K562 (cell line): ENCODE measurements around the gene MAD1L1. TPM values are rescaled to one million over a fixed set of nuclear protein-coding genes. Genes with fewer than 3 reads are reported as not detected.

Experiments used
- ATAC-seq: fragments of 200-7000 bp; cut with Tn5 transposase; 3 replicates; pipeline ENCODE4 v1.9.1; 2020; ENCODE audit warnings: moderate library complexity
- BruUV-seq: library from RNA; stranded (reverse); fragments of 400-500 nt; replicated peaks from 2 replicates; lab custom pipeline; 2021; lab: Mats Ljungman, UMichigan
- CTCF ChIA-PET: fragments of 300-600 bp; formaldehyde crosslinking; extraction: SDS; loops from one replicate; lab custom pipeline; 2021; ENCODE audit warnings: low intra/inter-chr PET ratio; lab: Yijun Ruan, JAX
- POLR2A ChIA-PET: fragments of 300-600, 350-650 bp; sonication (Branson Sonifier 250); formaldehyde crosslinking; extraction: SDS; loops from one replicate; lab custom pipeline; 2021; ENCODE audit warnings: antibody characterized with exemption, inconsistent platforms; lab: Yijun Ruan, JAX
- DNase-seq, 4 experiments: peaks; one replicate each; pipeline versions ENCODE4 v3.0.0 to v3.0.0-alpha.2; 2011 to 2018; ENCODE audit warnings: low spot score in 3 of 4, mixed read lengths in 3 of 4; ENCODE audit errors: extremely low read depth in 1 of 4
- FAIRE-seq: peaks from 2 replicates; lab custom pipeline; 2011; peaks lifted over from hg19 to GRCh38; lab: Jason Lieb, UNC
- H2AFZ ChIP-seq: 2 replicates; pipeline ENCODE4 v1.6.0; 2011; ENCODE audit warnings: low read depth, low read length, control low read depth, inconsistent platforms
- H3K27ac ChIP-seq: fragments of 200-600 bp; 3 replicates; pipeline ENCODE4 v1.8.0; 2011; ENCODE audit warnings: low read depth, mild to moderate bottlenecking, control low read depth, inconsistent platforms, low read length, moderate library complexity, mixed read lengths; ENCODE audit errors: extremely low read depth
- H3K27me3 ChIP-seq, 2 experiments: fragments of 300-600 bp in 1 of 2; 2 replicates in 1 of 2; 3 replicates in 1 of 2; pipeline versions ENCODE4 v1.6.0 to v1.8.0; 2011; ENCODE audit warnings: inconsistent platforms in 2 of 2, low read length in 2 of 2, mild to moderate bottlenecking in 1 of 2, mixed read lengths in 1 of 2, moderate library complexity in 1 of 2; ENCODE audit not compliant: control insufficient read depth in 2 of 2, insufficient read depth in 2 of 2
- H3K36me3 ChIP-seq: fragments of 300-600 bp; 3 replicates; pipeline ENCODE4 v1.8.0; 2011; ENCODE audit warnings: mild to moderate bottlenecking, low read length, inconsistent platforms; ENCODE audit not compliant: control insufficient read depth, insufficient read depth
- H3K4me1 ChIP-seq, 2 experiments: fragments of 200-600 bp in 1 of 2; replicated peaks in 1 of 2; 2 replicates in 1 of 2; 3 replicates in 1 of 2; pipeline versions ENCODE4 v1.5.1 to v1.8.0; 2011; ENCODE audit warnings: inconsistent platforms in 2 of 2, low read length in 2 of 2, mild to moderate bottlenecking in 1 of 2, mixed read lengths in 1 of 2, moderate library complexity in 1 of 2; ENCODE audit not compliant: control insufficient read depth in 2 of 2, insufficient read depth in 2 of 2
- H3K4me2 ChIP-seq: 2 replicates; pipeline ENCODE4 v1.6.1; 2011; ENCODE audit warnings: low read length, control low read depth, inconsistent platforms, mixed read lengths; ENCODE audit not compliant: insufficient read depth
- H3K4me3 ChIP-seq: fragments of 200-600 bp; sonication (generic), shearing (Covaris generic); 2 replicates; pipeline ENCODE4 v1.5.1; 2016; ENCODE audit warnings: control low read depth, inconsistent platforms
- H3K79me2 ChIP-seq: fragments of 200-600 bp; 3 replicates; pipeline ENCODE4 v1.8.0; 2011; ENCODE audit warnings: low read length, inconsistent platforms; ENCODE audit not compliant: control insufficient read depth, insufficient read depth
- H3K9ac ChIP-seq, 2 experiments: 2 replicates each; pipeline versions ENCODE4 v1.6.0 to v1.6.1; 2011; ENCODE audit warnings: low read depth in 2 of 2, low read length in 2 of 2, control low read depth in 1 of 2, inconsistent platforms in 1 of 2, mild to moderate bottlenecking in 1 of 2, mixed read lengths in 1 of 2; ENCODE audit not compliant: insufficient read depth in 1 of 2
- H3K9me1 ChIP-seq: one replicate; pipeline ENCODE4 v1.6.0; 2011; ENCODE audit warnings: inconsistent platforms, mild to moderate bottlenecking, low read length, moderate library complexity; ENCODE audit not compliant: control insufficient read depth, insufficient read depth
- H3K9me3 ChIP-seq: replicated peaks from 2 replicates; pipeline ENCODE4 v1.5.1; 2011; ENCODE audit warnings: low read depth, low read length, inconsistent platforms; ENCODE audit not compliant: control insufficient read depth, insufficient read depth
- H4K20me1 ChIP-seq: replicated peaks from 2 replicates; pipeline ENCODE4 v1.6.1; 2011; ENCODE audit warnings: low read length, inconsistent platforms, mixed read lengths; ENCODE audit not compliant: control insufficient read depth, insufficient read depth
- CHCHD3 ChIP-seq: fragments of 250-450 bp; sonication (Bioruptor Pico); IDR thresholded peaks from 2 replicates; pipeline ENCODE4 v2.1.2; 2022; ENCODE audit warnings: mild to moderate bottlenecking
- HNRNPLL ChIP-seq: fragments of 200-400 bp; formaldehyde crosslinking; IDR thresholded peaks from 2 replicates; pipeline ENCODE4 v1.6.1; 2017; ENCODE audit warnings: low read length, low read depth, mild to moderate bottlenecking; ENCODE audit not compliant: poor library complexity, severe bottlenecking
- JUNB ChIP-seq: fragments of 450-650 bp; formaldehyde crosslinking; conservative IDR thresholded peaks from 2 replicates; pipeline ENCODE4 v1.4.0; 2020; ENCODE audit warnings: mild to moderate bottlenecking
- MAFG ChIP-seq: fragments of 450-650 bp; conservative IDR thresholded peaks from 2 replicates; pipeline ENCODE4 v1.6.1; 2016; ENCODE audit warnings: missing genetic modification characterization, missing compliant biosample characterization
- NEUROD1 ChIP-seq: fragments of 150-350 bp; IDR thresholded peaks from 2 replicates; pipeline ENCODE4 v1.6.1; 2014; ENCODE audit warnings: borderline replicate concordance, low read length, low read depth; ENCODE audit not compliant: partially characterized antibody
- TAF9B ChIP-seq: fragments of 450-650 bp; IDR thresholded peaks from 2 replicates; pipeline ENCODE4 v1.6.1; 2018; ENCODE audit warnings: mild to moderate bottlenecking; ENCODE audit not compliant: partially characterized antibody
- VEZF1 ChIP-seq: fragments of 200-800 bp; sonication (Bioruptor generic); IDR thresholded peaks from 2 replicates; pipeline ENCODE4 v1.6.1; 2017; ENCODE audit warnings: missing genetic modification characterization, missing compliant biosample characterization
- ZNF785 ChIP-seq: fragments of 250-450 bp; sonication (Bioruptor Pico); IDR thresholded peaks from 2 replicates; pipeline ENCODE4 v1.4.0; 2020; ENCODE audit warnings: mild to moderate bottlenecking
- WGBS: fragments of 100-300 bp; shearing (Covaris generic); methylation state at CpG from one replicate; pipeline ENCODE4 v1.1.6; 2016; ENCODE audit warnings: low coverage, mixed read lengths; ENCODE audit not compliant: insufficient coverage; ENCODE audit errors: missing lambda C conversion rate; 5-methylcytosine and 5-hydroxymethylcytosine counted together
- in situ Hi-C: fragments of 300-500 bp; cut with MboI; formaldehyde crosslinking; loops from 4 replicates; pipeline ENCODE4 v1.15.0; 2018; ENCODE audit warnings: inconsistent platforms, mixed read lengths
- intact Hi-C: fragments of 100-400 bp; cut with micrococcal nuclease; formaldehyde crosslinking; loops from 2 replicates; pipeline ENCODE4 v1.14.2; 2022
- polyA plus RNA-seq, 8 experiments: library from polyadenylated mRNA; depleted of rRNA in 4 of 8; stranded (reverse) in 5 of 8; unstranded in 3 of 8; fragments of >200 nt; fragmentation: Nextera tagmentation in 2 of 8; fragmentation: Illumina TruSeq in 1 of 8; extraction: Ambion mirVana in 2 of 8; extraction: Trizol in 1 of 8; gene quantifications; 2 replicates each; pipeline versions ENCODE4 v1.2.1 to v1.2.3, GENCODE V29; 2011 to 2014; ENCODE audit warnings: inconsistent platforms in 1 of 8, missing spikeins in 1 of 8
- total RNA-seq, 7 experiments: library from RNA; depleted of rRNA in 6 of 7; stranded (reverse); fragments of >200 nt in 6 of 7; fragmentation: Illumina TruSeq in 2 of 7; extraction: Trizol in 2 of 7; gene quantifications; 2 replicates each; pipeline versions ENCODE4 v1.2.1 to v1.2.3, GENCODE V29; 2011 to 2021; ENCODE audit warnings: low replicate concordance in 1 of 7
- TF ChIP-seq, protein P1 (sequence below): sonication (generic); formaldehyde crosslinking; IDR thresholded peaks from 2 replicates; pipeline ENCODE4 v1.8.1; 2023; ENCODE audit warnings: missing genetic modification reagents, mild to moderate bottlenecking, borderline replicate concordance
- TF ChIP-seq, protein P2 (sequence below), 2 experiments: fragments of 450-650 bp in 1 of 2; IDR thresholded peaks; 2 replicates each; pipeline ENCODE4 v1.6.1; 2011 to 2017; ENCODE audit warnings: low read depth in 2 of 2, antibody characterized with exemption in 1 of 2, borderline replicate concordance in 1 of 2, low read length in 1 of 2, mild to moderate bottlenecking in 1 of 2, mixed read lengths in 1 of 2; ENCODE audit not compliant: control insufficient read depth in 1 of 2

The MAD1L1 gene
- total and polyA plus RNA-seq, 9 of the 15 experiments (the other 6 are each of a cell fraction or from before 2014, with no cell fraction given), result 1.7 to 89.7 (median 18.0) TPM

- no TSS peak for BruUV-seq
- ATAC-seq, result no peak
- no peak for DNase-seq
- FAIRE-seq, result no peak
- TF ChIP-seq HNRNPLL, result no peak
- no peak for TF ChIP-seq ZNF785 (CRISPR knock-in tag)
- TF ChIP-seq JUNB, result no peak
- TF ChIP-seq VEZF1, result no peak
- TF ChIP-seq NEUROD1, result no peak
- TF ChIP-seq TAF9B, result no peak
- TF ChIP-seq CHCHD3, result no peak
- TF ChIP-seq, protein P1, sequence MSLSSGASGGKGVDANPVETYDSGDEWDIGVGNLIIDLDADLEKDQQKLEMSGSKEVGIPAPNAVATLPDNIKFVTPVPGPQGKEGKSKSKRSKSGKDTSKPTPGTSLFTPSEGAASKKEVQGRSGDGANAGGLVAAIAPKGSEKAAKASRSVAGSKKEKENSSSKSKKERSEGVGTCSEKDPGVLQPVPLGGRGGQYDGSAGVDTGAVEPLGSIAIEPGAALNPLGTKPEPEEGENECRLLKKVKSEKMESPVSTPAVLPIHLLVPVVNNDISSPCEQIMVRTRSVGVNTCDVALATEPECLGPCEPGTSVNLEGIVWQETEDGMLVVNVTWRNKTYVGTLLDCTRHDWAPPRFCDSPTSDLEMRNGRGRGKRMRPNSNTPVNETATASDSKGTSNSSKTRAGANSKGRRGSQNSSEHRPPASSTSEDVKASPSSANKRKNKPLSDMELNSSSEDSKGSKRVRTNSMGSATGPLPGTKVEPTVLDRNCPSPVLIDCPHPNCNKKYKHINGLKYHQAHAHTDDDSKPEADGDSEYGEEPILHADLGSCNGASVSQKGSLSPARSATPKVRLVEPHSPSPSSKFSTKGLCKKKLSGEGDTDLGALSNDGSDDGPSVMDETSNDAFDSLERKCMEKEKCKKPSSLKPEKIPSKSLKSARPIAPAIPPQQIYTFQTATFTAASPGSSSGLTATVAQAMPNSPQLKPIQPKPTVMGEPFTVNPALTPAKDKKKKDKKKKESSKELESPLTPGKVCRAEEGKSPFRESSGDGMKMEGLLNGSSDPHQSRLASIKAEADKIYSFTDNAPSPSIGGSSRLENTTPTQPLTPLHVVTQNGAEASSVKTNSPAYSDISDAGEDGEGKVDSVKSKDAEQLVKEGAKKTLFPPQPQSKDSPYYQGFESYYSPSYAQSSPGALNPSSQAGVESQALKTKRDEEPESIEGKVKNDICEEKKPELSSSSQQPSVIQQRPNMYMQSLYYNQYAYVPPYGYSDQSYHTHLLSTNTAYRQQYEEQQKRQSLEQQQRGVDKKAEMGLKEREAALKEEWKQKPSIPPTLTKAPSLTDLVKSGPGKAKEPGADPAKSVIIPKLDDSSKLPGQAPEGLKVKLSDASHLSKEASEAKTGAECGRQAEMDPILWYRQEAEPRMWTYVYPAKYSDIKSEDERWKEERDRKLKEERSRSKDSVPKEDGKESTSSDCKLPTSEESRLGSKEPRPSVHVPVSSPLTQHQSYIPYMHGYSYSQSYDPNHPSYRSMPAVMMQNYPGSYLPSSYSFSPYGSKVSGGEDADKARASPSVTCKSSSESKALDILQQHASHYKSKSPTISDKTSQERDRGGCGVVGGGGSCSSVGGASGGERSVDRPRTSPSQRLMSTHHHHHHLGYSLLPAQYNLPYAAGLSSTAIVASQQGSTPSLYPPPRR, result no peak
- TF ChIP-seq MAFG (tag), result no peak
- TF ChIP-seq, protein P2, sequence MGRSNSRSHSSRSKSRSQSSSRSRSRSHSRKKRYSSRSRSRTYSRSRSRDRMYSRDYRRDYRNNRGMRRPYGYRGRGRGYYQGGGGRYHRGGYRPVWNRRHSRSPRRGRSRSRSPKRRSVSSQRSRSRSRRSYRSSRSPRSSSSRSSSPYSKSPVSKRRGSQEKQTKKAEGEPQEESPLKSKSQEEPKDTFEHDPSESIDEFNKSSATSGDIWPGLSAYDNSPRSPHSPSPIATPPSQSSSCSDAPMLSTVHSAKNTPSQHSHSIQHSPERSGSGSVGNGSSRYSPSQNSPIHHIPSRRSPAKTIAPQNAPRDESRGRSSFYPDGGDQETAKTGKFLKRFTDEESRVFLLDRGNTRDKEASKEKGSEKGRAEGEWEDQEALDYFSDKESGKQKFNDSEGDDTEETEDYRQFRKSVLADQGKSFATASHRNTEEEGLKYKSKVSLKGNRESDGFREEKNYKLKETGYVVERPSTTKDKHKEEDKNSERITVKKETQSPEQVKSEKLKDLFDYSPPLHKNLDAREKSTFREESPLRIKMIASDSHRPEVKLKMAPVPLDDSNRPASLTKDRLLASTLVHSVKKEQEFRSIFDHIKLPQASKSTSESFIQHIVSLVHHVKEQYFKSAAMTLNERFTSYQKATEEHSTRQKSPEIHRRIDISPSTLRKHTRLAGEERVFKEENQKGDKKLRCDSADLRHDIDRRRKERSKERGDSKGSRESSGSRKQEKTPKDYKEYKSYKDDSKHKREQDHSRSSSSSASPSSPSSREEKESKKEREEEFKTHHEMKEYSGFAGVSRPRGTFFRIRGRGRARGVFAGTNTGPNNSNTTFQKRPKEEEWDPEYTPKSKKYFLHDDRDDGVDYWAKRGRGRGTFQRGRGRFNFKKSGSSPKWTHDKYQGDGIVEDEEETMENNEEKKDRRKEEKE (IDR thresholded peaks at IDR 0.05; ENCODE audit: borderline replicate concordance in 1 of 2, control insufficient read depth in 1 of 2, low read depth in 2 of 2, low read length in 1 of 2), result no peak
- Histone ChIP-seq H3K79me2 (no peaks in the 10 kb centered on the region), H2AFZ (no peak overlapping the region), H3K4me2 (no peak overlapping the region), H3K9ac (no peak overlapping the region), H4K20me1 (no peaks in the 10 kb centered on the region), H3K9me1 (peaks cover 3% of the 10 kb centered on the region), H3K4me1 (peaks cover 7 to 51% of the 10 kb centered on the region in 2 experiments; a peak in 4 of 5 replicates), H3K36me3 (0 out of 3 replicates have a peak, but pooled peaks cover 6% of the 10 kb centered on the region), H3K9me3 (no peaks in the 10 kb centered on the region), H3K4me3 (no peak overlapping the region), H3K27ac (no peak overlapping the region), H3K27me3 (no peaks in the 10 kb centered on the region)
- intact Hi-C loops, result no loop called here
- in situ Hi-C loops, result no loop called here
- CTCF ChIA-PET, result no interaction called here
- 88% methylated on average over 16 of the region's 16 CpGs for WGBS
- POLR2A ChIA-PET, result no interaction called here
These were observed 311.9 kb downstream of the MAD1L1 start for GRCh38 chr7:1920881-1921280.
